Measurements from ENCODE around the gene NPAS3.

The NPAS3 gene

GRCh38 chr14:32938719-32939253 lies at the start of gene NPAS3:
Gene NPAS3 (plus strand): TSS chr14:32938879.
- TF ChIP-seq, protein P1, sequence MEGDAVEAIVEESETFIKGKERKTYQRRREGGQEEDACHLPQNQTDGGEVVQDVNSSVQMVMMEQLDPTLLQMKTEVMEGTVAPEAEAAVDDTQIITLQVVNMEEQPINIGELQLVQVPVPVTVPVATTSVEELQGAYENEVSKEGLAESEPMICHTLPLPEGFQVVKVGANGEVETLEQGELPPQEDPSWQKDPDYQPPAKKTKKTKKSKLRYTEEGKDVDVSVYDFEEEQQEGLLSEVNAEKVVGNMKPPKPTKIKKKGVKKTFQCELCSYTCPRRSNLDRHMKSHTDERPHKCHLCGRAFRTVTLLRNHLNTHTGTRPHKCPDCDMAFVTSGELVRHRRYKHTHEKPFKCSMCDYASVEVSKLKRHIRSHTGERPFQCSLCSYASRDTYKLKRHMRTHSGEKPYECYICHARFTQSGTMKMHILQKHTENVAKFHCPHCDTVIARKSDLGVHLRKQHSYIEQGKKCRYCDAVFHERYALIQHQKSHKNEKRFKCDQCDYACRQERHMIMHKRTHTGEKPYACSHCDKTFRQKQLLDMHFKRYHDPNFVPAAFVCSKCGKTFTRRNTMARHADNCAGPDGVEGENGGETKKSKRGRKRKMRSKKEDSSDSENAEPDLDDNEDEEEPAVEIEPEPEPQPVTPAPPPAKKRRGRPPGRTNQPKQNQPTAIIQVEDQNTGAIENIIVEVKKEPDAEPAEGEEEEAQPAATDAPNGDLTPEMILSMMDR (conservative IDR thresholded peaks at IDR 0.05; ENCODE audit: low read depth) = no peak
- no peak for DNase-seq (ENCODE audit: low spot score)
- no peak within 1 kb of the TSS for H3K27ac ChIP-seq
- ChIA-PET POLR2A (ENCODE audit: low non-redundant PET) (no interaction called here), CTCF (no interaction called here)

DNA sequence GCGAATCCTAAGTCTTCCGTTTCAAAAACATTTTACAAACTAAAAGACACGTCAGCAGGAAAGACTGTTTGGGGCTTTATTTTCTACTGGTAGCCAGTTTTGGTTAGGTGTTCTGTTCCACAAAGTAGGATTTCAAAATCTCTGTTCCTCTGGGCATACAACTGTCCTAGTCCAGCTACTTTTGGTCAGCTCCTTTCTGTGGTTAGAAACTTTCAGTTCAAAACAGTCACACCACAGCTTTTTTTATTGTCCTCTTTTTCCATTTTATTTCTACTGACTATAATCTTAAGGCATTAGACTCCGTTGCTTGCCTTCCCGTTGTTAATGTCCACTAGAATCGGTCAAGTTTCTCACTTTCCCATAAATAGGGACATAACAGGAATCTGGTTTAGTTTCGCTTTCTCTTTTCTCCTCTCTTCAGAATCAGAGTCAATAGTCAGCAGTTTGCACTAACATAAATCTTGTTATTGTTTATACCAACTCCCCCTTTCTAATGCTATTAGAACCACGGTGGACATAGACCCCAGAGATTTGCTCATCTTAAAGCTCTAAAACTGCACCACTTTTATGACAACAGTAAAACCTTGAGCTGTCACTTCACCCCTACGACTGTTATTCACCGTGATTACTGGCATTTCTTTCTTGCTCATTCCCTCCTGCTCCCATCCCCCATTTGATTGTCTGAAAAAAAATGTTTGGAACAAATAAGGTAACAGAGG lies 41.5 kb upstream of the NPAS3 start:
- no peak overlapping the region for H3K27ac ChIP-seq
- POLR2A ChIA-PET (ENCODE audit: low non-redundant PET) = no interaction called here
- TF ChIP-seq, protein P1 (conservative IDR thresholded peaks at IDR 0.05; ENCODE audit: low read depth) = no peak
- CTCF ChIA-PET = interaction anchor here (0.5 to 0.8 kb wide), 4 partner anchors 131 to 796 kb away, joined by 3 to 4 read pairs (median 4); no protein-coding TSS in a partner anchor
- peak; percentile 16 for DNase-seq (ENCODE audit: low spot score)

GRCh38 chr14:32897698-32898064 lies 41.0 kb upstream of the NPAS3 start:
- DNase-seq (ENCODE audit: low spot score) = no peak
- H3K27ac ChIP-seq = no peak overlapping the region
- TF ChIP-seq, protein P1 (conservative IDR thresholded peaks at IDR 0.05; ENCODE audit: low read depth) = no peak
- ChIA-PET CTCF (interaction anchor here (0.6 to 0.7 kb wide), 2 partner anchors 131 to 868 kb away, joined by 3 to 4 read pairs; no protein-coding TSS in a partner anchor), POLR2A (ENCODE audit: low non-redundant PET) (no interaction called here)

- no peak for DNase-seq (ENCODE audit: low spot score)
- H3K27ac ChIP-seq = no peak overlapping the region
- ChIA-PET CTCF (no interaction called here), POLR2A (ENCODE audit: low non-redundant PET) (no interaction called here)
- TF ChIP-seq, protein P1 (conservative IDR thresholded peaks at IDR 0.05; ENCODE audit: low read depth) = no peak
Observed at GRCh38 chr14:32898876-32899275, 39.8 kb upstream of the NPAS3 start.

- no peak for DNase-seq (ENCODE audit: low spot score)
- H3K27ac ChIP-seq = no peak overlapping the region
- ChIA-PET POLR2A (ENCODE audit: low non-redundant PET) (no interaction called here), CTCF (interaction anchor here (0.5 kb wide), 1 partner anchor 913 kb away, joined by 3 read pairs; no protein-coding TSS in a partner anchor)
- TF ChIP-seq, protein P1 (conservative IDR thresholded peaks at IDR 0.05; ENCODE audit: low read depth) = no peak
Observed at GRCh38 chr14:32900547-32900946, 38.1 kb upstream of the NPAS3 start.

DNA sequence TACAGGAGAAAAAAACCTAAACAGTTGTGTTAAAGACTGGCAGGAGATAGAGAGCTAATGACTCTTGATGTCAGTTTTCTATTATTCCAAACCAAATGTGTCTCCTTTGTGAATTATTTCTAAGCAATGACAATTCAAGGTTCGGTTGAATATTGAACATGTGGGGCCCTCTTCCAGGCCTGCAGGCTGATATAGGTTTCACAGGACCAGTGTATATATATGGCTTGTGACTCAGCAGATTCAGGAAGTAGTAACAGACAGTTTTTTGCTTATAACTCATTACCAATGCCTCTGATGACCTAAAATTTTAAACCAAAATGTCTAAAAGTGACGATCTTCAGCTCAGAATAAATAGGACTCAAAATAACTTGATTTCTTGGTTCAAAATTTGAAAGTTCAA lies 33.7 kb upstream of the NPAS3 start:
- TF ChIP-seq, protein P1 (conservative IDR thresholded peaks at IDR 0.05; ENCODE audit: low read depth) = no peak
- CTCF ChIA-PET = no interaction called here

More for the DNA sequence above, 33.7 kb upstream of the NPAS3 start:
- no peak for DNase-seq (ENCODE audit: low spot score)
- POLR2A ChIA-PET (ENCODE audit: low non-redundant PET) = no interaction called here
- H3K27ac ChIP-seq = no peak overlapping the region

Measured in RWPE1 (cell line).